OCI-LY1 (cell line): ENCODE measurements around the gene EXOC5.

ENCODE experiments used
- EZH2 ChIP-seq: fragments of 200-600 bp; sonication (generic), shearing (Covaris generic); IDR thresholded peaks from 2 replicates; pipeline ENCODE4 v1.8.0; 2017; ENCODE audit warnings: borderline replicate concordance, mixed run types, mild to moderate bottlenecking, antibody characterized with exemption, low read length, moderate library complexity, mixed read lengths
- TF ChIP-seq, protein P1 (sequence below): fragments of 200-600 bp; sonication (generic), shearing (Covaris generic); IDR thresholded peaks from 2 replicates; pipeline ENCODE4 v1.5.1; 2017; ENCODE audit warnings: mild to moderate bottlenecking, antibody characterized with exemption, low read length, moderate library complexity, mixed read lengths

DNA sequence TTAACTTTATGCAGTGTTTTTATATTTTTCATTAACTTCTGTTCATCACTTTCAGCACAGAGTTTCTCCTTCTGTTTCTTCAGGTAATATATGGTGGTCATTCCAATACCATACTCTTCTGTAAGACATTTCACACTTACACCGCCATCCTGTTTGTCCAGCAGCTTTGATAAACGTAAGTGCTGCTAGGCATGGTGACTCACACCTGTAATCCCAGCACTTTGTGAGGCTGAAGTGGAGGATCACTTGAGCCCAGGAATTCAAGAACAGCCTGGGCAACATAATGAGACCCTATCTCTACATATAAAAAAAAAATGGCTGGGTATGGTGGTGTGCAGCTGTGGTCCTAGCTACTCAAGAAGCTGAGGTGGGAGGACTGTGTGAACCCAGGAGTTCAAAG is 55.8 kb downstream of the EXOC5 start:
- TF ChIP-seq, protein P1, sequence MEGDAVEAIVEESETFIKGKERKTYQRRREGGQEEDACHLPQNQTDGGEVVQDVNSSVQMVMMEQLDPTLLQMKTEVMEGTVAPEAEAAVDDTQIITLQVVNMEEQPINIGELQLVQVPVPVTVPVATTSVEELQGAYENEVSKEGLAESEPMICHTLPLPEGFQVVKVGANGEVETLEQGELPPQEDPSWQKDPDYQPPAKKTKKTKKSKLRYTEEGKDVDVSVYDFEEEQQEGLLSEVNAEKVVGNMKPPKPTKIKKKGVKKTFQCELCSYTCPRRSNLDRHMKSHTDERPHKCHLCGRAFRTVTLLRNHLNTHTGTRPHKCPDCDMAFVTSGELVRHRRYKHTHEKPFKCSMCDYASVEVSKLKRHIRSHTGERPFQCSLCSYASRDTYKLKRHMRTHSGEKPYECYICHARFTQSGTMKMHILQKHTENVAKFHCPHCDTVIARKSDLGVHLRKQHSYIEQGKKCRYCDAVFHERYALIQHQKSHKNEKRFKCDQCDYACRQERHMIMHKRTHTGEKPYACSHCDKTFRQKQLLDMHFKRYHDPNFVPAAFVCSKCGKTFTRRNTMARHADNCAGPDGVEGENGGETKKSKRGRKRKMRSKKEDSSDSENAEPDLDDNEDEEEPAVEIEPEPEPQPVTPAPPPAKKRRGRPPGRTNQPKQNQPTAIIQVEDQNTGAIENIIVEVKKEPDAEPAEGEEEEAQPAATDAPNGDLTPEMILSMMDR = no peak
- TF ChIP-seq EZH2 = no peak
